ENCODE results near the gene DRC7. TPM values are rescaled to one million over a fixed set of nuclear protein-coding genes. Genes with fewer than 3 reads are reported as not detected.

DRC7 gene
- total RNA-seq, 4 donors from 2014 or later: not detected

DNA sequence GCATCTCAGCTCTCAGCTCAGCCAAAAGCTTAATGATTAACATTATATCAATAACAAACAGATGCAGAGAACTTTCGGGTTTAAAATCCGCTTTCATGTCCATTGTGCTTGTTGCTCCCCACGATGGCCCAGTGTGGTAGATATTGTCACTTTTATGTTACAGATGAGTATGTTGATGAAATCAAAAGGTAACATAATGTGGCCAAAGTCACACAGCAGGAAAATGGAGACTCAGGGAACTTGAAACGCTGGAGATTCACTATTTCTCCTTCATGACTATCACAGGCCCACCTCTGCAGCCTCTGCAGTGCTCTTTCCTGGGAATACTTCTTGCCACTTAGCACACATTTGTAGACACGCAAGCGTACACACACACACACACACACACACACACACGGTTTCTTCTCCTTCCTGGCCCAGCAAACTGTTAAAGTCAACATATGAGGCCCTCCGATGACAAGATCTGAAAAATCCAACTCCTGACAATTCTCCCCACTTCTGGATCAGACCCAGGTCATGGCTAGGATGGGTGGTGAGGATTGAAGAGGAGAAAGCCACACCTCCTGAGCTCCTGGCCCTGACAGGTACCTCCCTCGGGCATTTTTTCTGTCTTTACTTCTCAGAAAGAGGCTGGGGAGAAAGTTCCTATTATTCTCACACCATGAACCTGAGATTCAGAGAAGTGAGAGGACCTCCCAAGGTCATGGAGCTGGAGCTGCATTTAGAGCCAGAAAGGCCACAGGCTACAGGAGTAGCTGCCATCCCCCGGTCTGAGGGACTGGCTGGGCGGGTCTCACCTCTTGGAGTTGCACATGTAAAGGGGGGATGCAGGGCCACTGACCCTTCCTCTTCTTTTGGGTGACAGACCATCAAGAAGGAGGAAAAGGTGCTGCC is 9.7 kb downstream of the DRC7 start:
- TF ChIP-seq, protein P1, sequence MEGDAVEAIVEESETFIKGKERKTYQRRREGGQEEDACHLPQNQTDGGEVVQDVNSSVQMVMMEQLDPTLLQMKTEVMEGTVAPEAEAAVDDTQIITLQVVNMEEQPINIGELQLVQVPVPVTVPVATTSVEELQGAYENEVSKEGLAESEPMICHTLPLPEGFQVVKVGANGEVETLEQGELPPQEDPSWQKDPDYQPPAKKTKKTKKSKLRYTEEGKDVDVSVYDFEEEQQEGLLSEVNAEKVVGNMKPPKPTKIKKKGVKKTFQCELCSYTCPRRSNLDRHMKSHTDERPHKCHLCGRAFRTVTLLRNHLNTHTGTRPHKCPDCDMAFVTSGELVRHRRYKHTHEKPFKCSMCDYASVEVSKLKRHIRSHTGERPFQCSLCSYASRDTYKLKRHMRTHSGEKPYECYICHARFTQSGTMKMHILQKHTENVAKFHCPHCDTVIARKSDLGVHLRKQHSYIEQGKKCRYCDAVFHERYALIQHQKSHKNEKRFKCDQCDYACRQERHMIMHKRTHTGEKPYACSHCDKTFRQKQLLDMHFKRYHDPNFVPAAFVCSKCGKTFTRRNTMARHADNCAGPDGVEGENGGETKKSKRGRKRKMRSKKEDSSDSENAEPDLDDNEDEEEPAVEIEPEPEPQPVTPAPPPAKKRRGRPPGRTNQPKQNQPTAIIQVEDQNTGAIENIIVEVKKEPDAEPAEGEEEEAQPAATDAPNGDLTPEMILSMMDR (IDR thresholded peaks at IDR 0.05): no peak
- TF ChIP-seq POLR2A (IDR thresholded peaks at IDR 0.05): no peak
- no peaks in the 10 kb centered on the region for H3K36me3 ChIP-seq
- H3K4me1 ChIP-seq: no peaks in the 10 kb centered on the region
- H3K27me3 ChIP-seq: no peaks in the 10 kb centered on the region
- no peaks in the 10 kb centered on the region for H3K9me3 ChIP-seq
- DNase-seq: peak in 1 of 3 donors; percentile 23
- H3K27ac ChIP-seq: no peak overlapping the region
- H3K4me3 ChIP-seq: no peak overlapping the region

DNA sequence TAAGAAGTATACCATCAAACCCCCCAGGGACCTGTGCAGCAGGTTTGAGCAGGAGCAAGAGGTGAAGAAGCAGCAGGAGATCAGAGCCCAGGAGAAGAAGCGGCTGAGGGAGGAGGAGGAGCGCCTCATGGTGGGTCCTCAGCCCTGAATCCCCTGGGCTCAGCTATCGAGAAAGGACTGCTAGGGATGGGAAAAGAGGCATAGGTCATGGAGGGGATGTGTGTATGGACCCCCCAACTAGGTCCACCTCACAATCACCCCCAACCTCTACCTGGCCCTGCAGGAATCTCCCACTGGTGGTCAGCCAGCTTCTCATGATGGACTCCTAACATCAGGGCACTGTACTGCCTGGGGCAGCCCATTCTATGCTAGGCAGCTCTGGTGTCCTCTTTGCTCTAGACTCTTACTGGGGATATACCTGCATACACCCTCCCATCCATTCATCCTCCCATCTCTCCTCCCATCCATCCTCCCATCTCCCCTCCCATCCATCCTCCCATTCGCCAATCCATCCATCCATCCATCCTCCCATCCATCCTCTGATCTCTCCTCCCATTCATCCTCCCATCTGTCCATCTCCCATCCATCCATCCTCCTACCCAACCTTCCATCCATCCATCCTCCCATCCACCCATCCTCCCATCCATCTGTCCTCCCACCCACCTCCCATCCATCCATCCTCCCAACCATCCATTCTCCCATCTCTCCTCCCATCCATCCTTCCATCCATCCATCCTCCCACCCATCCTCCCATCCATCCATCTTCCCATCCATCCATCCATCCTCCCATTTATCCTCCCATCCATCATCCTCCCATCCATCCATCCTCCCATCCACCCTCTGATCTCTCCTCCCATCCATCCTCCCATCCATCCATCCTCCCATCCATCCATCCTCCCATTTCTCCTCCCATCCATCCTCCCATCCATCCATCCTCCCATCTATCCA is 10.6 kb downstream of the DRC7 start:
- H3K27ac ChIP-seq: no peak overlapping the region
- no peak for TF ChIP-seq POLR2A (IDR thresholded peaks at IDR 0.05)
- TF ChIP-seq, protein P1 (IDR thresholded peaks at IDR 0.05): no peak
- no peak overlapping the region for H3K4me3 ChIP-seq
- no peaks in the 10 kb centered on the region for H3K36me3 ChIP-seq
- no peaks in the 10 kb centered on the region for H3K9me3 ChIP-seq
- H3K4me1 ChIP-seq: no peaks in the 10 kb centered on the region
- H3K27me3 ChIP-seq: no peaks in the 10 kb centered on the region
- DNase-seq: peak in 1 of 3 donors; percentile 9

DNA sequence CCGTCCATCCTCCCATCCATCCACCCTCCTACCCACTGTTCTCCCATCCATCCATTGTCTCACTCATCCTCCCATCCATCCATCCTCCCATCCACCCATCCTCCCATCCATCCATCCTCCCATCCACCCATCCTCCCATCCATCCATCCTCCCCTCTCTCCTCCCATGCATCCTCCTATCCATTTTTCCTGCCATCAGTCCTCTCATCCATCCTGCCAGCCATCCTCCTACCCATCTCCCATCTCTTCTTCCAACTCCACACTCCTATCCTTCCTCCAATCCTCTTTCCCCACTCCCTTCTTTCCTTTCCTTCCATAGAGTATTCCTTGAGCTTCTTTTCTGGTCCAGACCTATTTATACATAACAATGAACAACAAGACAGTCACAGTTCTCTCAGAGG is 12.1 kb downstream of the DRC7 start:
- no peak overlapping the region for H3K27ac ChIP-seq
- no peak for DNase-seq
- TF ChIP-seq, protein P1 (IDR thresholded peaks at IDR 0.05): no peak
- TF ChIP-seq POLR2A (IDR thresholded peaks at IDR 0.05): no peak

DNA sequence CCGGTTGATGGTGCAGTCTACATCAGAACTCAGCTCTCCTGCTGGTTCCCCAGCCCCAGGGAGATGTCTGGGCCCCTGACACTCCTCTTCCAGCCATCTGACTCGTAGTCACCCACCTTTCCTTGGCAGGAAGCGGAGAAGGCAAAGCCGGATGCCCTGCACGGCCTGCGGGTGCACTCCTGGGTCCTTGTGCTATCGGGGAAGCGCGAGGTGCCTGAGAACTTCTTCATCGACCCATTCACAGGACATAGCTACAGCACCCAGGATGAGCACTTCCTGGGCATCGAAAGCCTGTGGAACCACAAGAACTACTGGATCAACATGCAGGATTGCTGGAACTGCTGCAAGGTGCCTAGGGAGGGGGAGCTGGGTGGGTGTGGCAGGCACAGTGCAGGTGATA is 12.7 kb downstream of the DRC7 start:
- H3K36me3 ChIP-seq: no peaks in the 10 kb centered on the region
- no peaks in the 10 kb centered on the region for H3K4me1 ChIP-seq
- DNase-seq: peak in 1 of 3 donors; percentile 21
- TF ChIP-seq POLR2A (IDR thresholded peaks at IDR 0.05): no peak
- TF ChIP-seq, protein P1 (IDR thresholded peaks at IDR 0.05): no peak
- no peak overlapping the region for H3K4me3 ChIP-seq
- H3K27ac ChIP-seq: no peak overlapping the region
- no peaks in the 10 kb centered on the region for H3K9me3 ChIP-seq
- H3K27me3 ChIP-seq: no peaks in the 10 kb centered on the region

More for the DNA sequence above, 12.1 kb downstream of the DRC7 start:
- no peaks in the 10 kb centered on the region for H3K9me3 ChIP-seq
- H3K4me1 ChIP-seq: no peaks in the 10 kb centered on the region
- H3K27me3 ChIP-seq: no peaks in the 10 kb centered on the region
- no peak overlapping the region for H3K4me3 ChIP-seq
- no peaks in the 10 kb centered on the region for H3K36me3 ChIP-seq

DNA sequence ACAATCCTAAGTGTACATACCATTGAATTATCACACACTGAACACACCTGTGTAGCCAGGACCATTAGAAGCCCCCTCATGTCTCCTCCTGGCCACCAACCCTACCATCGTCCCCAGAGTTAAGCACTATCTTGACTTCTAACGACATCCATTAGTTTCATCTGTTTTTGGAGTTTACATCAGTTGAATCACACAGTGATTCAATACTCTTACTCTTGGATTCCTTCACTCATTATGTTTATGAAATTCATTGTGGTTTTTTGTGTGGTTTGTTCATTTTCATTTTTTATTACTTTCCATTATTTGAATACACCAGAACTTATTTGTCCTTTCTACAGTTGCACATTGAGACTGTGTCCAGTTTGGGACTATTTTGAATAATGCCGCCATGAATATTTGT is 13.6 kb downstream of the DRC7 start:
- Histone ChIP-seq H3K4me1 (no peaks in the 10 kb centered on the region), H3K36me3 (no peaks in the 10 kb centered on the region), H3K4me3 (no peak overlapping the region), H3K27ac (no peak overlapping the region), H3K9me3 (no peaks in the 10 kb centered on the region), H3K27me3 (no peaks in the 10 kb centered on the region)
- no peak for TF ChIP-seq POLR2A (IDR thresholded peaks at IDR 0.05)
- TF ChIP-seq, protein P1 (IDR thresholded peaks at IDR 0.05): no peak
- peak in 1 of 3 donors; percentile 2 for DNase-seq

All from Peyer's patch (tissue), 4 donors.